ENCODE data around the gene R3HDM2. TPM values are rescaled to one million over a fixed set of nuclear protein-coding genes. Genes with fewer than 3 reads are reported as not detected.

The R3HDM2 gene
- total RNA-seq, 2 experiments from 2014 or later, result 59.0 to 61.7 TPM

DNA sequence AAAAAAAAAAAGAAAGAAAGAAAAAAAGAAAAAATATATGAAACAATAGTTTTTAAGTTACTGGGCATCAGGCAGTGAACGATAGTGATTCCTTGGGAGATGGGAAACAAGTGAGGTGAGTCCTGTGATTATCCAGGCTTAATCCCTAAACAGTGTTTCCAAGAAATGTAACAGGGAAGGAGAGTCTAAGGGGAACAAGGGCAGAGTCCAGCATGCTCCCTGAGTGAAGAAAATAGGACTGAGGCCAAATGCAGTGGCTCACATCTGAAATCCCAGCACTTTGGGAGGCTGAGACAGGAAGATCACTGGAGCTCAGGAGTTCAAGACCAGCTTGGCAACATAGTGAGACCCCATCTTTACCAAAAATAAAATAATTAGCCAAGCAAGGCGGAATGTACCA, 40.7 kb downstream of the R3HDM2 start:
- peaks cover 39% of the 10 kb centered on the region for H3K36me3 Mint-ChIP-seq (ENCODE audit: low read depth)
- H3K27me3 Mint-ChIP-seq (ENCODE audit: low read depth), result no peaks in the 10 kb centered on the region
- CTCF ChIA-PET, result interaction anchor here (1.4 kb wide), 1 partner anchor 63 kb away, joined by 6 read pairs; no protein-coding TSS in a partner anchor
- ATAC-seq (no peak), DNase-seq (no peak)
- POLR2A ChIA-PET, result no interaction called here
- H3K4me3 Mint-ChIP-seq, result no peak overlapping the region
- no peaks in the 10 kb centered on the region for H3K4me1 Mint-ChIP-seq (ENCODE audit: low read depth)
- no peak overlapping the region for H3K27ac Mint-ChIP-seq
- no peaks in the 10 kb centered on the region for H3K9me3 Mint-ChIP-seq (ENCODE audit: insufficient read depth)

DNA sequence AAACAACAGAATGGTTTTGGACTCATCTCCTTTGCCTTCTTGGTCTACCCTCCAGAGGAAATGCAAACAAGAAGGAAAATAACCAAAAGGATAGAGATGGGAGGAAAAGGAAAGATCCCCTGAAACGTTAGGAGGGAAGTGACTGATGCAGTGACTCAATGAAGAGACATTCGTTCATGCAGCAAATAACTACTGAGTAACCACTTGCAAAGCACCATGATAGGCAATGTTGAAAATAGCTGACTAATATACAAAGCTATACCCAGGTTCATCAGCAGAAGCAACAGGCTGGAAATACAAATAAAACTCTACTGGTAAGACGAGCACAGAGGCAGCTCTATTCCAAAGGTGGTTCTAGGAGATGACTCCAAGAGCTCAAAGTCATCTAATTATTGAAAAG, 41.8 kb downstream of the R3HDM2 start:
- DNase-seq (no peak), ATAC-seq (no peak)
- Mint-ChIP-seq H3K9me3 (ENCODE audit: insufficient read depth) (no peaks in the 10 kb centered on the region), H3K27ac (no peak overlapping the region), H3K27me3 (ENCODE audit: low read depth) (no peaks in the 10 kb centered on the region), H3K36me3 (ENCODE audit: low read depth) (peaks cover 34% of the 10 kb centered on the region), H3K4me3 (no peak overlapping the region), H3K4me1 (ENCODE audit: low read depth) (no peaks in the 10 kb centered on the region)
- ChIA-PET CTCF (interaction anchor here (0.6 to 1.4 kb wide), 5 partner anchors 21 to 112 kb away, joined by 3 to 6 read pairs (median 3); no protein-coding TSS in a partner anchor), POLR2A (no interaction called here)

DNA sequence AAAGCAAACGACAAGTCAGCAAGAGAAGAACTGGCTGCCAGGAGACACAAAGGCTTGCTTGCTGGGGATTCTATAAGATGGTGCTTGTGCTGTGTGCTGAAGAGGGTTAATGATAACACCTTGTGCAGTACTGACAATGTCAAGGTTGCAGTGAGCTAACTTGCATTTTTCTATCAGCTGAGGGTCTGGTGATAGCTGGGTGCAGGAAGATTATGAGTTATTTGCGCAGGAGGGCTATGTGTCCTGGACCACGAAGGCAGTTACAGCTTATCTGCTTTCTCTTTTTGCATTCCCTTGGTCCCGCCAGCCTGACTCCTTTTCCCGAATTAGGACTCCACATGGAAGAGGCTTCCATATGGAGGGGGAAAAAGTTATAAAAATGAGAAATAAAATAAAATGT, 42.4 kb downstream of the R3HDM2 start:
- Mint-ChIP-seq H3K36me3 (ENCODE audit: low read depth) (peaks cover 30% of the 10 kb centered on the region), H3K4me3 (no peak overlapping the region), H3K27ac (no peak overlapping the region), H3K27me3 (ENCODE audit: low read depth) (no peaks in the 10 kb centered on the region), H3K9me3 (ENCODE audit: insufficient read depth) (no peaks in the 10 kb centered on the region), H3K4me1 (ENCODE audit: low read depth) (no peaks in the 10 kb centered on the region)
- CTCF ChIA-PET, result interaction anchor here (1.1 kb wide), 1 partner anchor 73 kb away, joined by 3 read pairs; no protein-coding TSS in a partner anchor
- POLR2A ChIA-PET, result no interaction called here
- no peak for DNase-seq
- no peak for ATAC-seq

DNA sequence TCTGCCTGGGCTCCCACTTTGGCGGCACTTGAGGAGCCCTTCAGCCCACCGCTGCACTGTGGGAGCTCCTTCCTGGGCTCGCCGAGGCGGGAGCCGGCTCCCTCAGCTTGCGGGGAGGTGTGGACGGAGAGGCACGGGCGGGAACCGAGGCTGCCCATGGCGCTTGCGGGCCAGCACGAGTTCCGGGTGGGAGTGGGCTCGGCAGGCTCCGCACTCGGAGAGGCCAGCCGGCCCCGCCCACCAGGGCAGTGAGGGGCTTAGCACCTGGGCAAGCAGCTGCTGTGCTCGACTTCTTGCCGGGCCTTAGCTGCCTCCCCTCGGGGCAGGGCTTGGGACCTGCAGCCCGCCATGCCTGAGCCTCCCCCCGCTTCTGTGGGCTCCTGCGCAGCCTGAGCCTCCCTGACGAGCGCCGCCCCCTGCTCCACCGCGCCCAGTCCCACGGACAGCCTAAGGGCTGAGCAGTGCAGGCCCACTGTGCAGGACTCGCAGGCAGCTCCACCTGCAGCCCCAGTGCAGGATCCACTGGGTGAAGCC, 44.6 kb downstream of the R3HDM2 start:
- ATAC-seq (no peak), DNase-seq (no peak)
- ChIA-PET POLR2A (interaction anchor here (0.5 kb wide), 1 partner anchor 12 kb away, joined by 3 read pairs; no protein-coding TSS in a partner anchor), CTCF (interaction anchor here (0.9 kb wide), 1 partner anchor 72 kb away, joined by 3 read pairs; no protein-coding TSS in a partner anchor)
- Mint-ChIP-seq H3K9me3 (ENCODE audit: insufficient read depth) (no peaks in the 10 kb centered on the region), H3K27ac (no peak overlapping the region), H3K4me3 (no peak overlapping the region), H3K36me3 (ENCODE audit: low read depth) (peaks cover 19% of the 10 kb centered on the region), H3K27me3 (ENCODE audit: low read depth) (no peaks in the 10 kb centered on the region), H3K4me1 (ENCODE audit: low read depth) (no peaks in the 10 kb centered on the region)

DNA sequence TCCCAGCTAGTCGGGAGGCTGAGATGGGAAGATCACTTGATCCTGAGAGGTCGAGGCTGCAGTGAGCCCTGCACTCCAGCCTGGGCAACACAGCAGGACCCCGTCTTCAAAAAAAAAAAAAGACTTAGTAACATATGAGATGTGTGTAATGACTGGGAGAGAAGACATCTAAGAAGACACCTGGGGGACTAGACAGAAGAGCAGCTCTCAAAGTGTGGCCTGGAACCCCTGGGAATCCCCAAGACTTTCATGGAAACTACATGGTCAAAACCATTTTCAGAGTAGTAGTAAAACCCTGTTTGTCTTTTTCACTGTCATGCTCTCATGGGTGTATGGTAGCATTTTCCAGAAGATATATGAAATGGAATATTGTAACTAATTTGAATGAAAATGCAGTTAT, 45.3 kb downstream of the R3HDM2 start:
- ATAC-seq (no peak), DNase-seq (no peak)
- Mint-ChIP-seq H3K27me3 (ENCODE audit: low read depth) (no peaks in the 10 kb centered on the region), H3K36me3 (ENCODE audit: low read depth) (peaks cover 21% of the 10 kb centered on the region), H3K27ac (no peak overlapping the region), H3K4me3 (no peak overlapping the region), H3K9me3 (ENCODE audit: insufficient read depth) (no peaks in the 10 kb centered on the region), H3K4me1 (ENCODE audit: low read depth) (no peaks in the 10 kb centered on the region)
- POLR2A ChIA-PET, result no interaction called here
- CTCF ChIA-PET, result no interaction called here

DNA sequence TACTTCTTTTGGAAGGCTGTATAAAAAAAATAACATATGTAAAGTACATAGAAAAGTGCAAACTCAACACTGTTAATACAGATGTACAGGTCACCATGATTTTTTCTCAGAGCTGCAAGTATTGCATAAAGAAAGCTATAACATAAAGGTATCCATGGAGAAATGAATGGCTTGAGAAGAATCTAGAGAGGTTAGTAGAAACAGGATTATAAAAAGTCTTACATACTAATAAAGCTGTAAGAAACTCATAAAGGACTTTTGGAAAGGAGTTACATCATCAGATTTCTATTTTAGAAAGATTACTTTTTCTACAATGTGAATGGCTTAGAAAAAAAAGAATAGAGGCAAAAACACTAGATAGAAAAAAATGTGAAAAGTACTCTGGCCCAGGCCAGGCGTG, 46.4 kb downstream of the R3HDM2 start:
- H3K4me3 Mint-ChIP-seq, result no peak overlapping the region
- DNase-seq (no peak), ATAC-seq (no peak)
- POLR2A ChIA-PET, result no interaction called here
- CTCF ChIA-PET, result no interaction called here
- H3K27me3 Mint-ChIP-seq (ENCODE audit: low read depth), result no peaks in the 10 kb centered on the region
- H3K4me1 Mint-ChIP-seq (ENCODE audit: low read depth), result no peaks in the 10 kb centered on the region
- peaks cover 19% of the 10 kb centered on the region for H3K36me3 Mint-ChIP-seq (ENCODE audit: low read depth)
- H3K9me3 Mint-ChIP-seq (ENCODE audit: insufficient read depth), result no peaks in the 10 kb centered on the region
- no peak overlapping the region for H3K27ac Mint-ChIP-seq

DNA sequence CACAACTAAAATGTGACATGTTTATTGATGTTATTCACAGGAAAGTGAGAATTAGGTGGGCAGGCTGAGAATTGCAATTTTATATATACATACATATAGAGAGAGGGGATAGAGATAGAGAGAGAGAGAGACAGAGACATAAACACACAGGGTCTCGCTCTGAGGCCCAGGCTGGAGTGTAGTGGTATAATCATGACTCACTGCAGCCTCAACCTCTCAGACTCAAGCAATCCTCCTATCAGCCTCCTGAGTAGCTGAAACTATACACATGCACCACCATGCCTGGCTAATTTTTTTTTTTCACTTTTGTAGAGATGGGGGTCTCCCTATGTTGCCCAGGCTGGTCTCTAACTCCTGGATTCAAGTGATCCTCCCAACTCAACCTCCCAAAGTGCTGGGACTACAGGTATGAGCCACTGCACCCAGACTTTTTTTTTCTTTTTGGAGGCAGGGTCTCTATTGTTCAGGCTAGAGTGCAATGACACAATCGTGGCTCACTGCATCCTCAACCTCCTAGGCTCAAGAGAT, 49.1 kb downstream of the R3HDM2 start:
- Mint-ChIP-seq H3K36me3 (ENCODE audit: low read depth) (peaks cover 21% of the 10 kb centered on the region), H3K27ac (no peak overlapping the region), H3K9me3 (ENCODE audit: insufficient read depth) (no peaks in the 10 kb centered on the region), H3K4me3 (no peak overlapping the region), H3K4me1 (ENCODE audit: low read depth) (no peaks in the 10 kb centered on the region), H3K27me3 (ENCODE audit: low read depth) (no peaks in the 10 kb centered on the region)
- ChIA-PET CTCF (no interaction called here), POLR2A (no interaction called here)
- DNase-seq (no peak), ATAC-seq (no peak)

DNA sequence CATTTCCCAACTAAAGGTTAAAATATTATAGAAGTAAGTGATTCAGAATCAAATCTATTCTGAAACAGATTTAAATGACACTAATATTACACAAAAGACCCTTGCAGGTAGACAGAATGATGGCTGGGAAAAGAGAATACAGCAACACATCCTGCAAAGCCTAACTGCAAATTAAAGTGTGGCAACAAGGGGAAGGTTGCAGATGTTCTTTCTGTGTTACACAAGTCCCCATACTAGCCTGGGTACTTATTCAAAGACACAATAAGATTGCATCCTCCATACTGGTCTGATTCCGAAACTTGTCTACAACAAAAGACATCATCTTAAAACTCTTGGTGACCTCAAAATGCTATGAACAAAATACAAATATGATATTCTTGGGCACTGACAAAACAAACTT, 50.5 kb downstream of the R3HDM2 start:
- POLR2A ChIA-PET, result no interaction called here
- H3K9me3 Mint-ChIP-seq (ENCODE audit: insufficient read depth), result no peaks in the 10 kb centered on the region
- no peak overlapping the region for H3K4me3 Mint-ChIP-seq
- H3K27me3 Mint-ChIP-seq (ENCODE audit: low read depth), result no peaks in the 10 kb centered on the region
- ATAC-seq (no peak), DNase-seq (no peak)
- H3K4me1 Mint-ChIP-seq (ENCODE audit: low read depth), result no peaks in the 10 kb centered on the region
- H3K27ac Mint-ChIP-seq, result no peak overlapping the region
- H3K36me3 Mint-ChIP-seq (ENCODE audit: low read depth), result peaks cover 18% of the 10 kb centered on the region
- CTCF ChIA-PET, result interaction anchor here (1.0 to 1.4 kb wide), 2 partner anchors 18 to 79 kb away, joined by 3 read pairs; partner anchors contain the start of gene GLI1

DNA sequence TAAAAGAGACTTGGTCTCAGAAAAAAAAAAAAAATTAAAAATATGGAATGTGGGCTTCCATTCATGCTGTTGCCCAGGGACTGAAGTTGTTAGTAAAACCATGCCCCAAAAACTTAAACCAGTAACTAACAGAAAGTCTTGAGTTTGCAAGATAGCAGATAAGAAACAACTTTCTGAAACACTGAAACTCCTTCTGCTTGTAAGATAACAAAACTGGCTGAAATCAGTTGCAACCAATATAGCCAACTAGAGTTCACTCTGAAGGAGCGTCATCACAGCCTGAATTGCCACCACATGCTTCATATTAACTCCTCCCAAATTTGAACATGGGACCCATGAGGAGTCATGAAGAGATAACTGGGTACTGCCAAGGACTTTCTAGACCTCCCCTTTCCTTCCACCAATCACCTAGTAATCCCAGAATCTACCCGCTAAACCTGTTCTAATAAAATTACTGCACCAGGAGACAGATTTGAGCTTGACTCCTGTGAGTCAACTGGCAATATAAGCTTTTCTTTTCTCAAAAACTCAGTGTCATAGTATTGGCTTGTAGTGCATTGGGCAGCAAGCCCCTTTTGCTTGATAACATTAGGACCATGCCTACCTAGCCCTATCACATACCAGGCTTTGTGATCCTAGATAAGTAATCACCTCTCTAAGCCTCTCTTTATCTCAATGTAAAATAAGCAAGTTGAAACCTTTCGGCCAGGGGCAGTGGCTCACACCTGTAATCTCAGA, 53.6 kb downstream of the R3HDM2 start:
- ChIA-PET CTCF (interaction anchor here (2.2 kb wide), 1 partner anchor 69 kb away, joined by 5 read pairs; no protein-coding TSS in a partner anchor), POLR2A (no interaction called here)
- no peak overlapping the region for H3K27ac Mint-ChIP-seq
- DNase-seq, result no peak
- H3K4me3 Mint-ChIP-seq, result no peak overlapping the region
- ATAC-seq, result no peak
- no peaks in the 10 kb centered on the region for H3K27me3 Mint-ChIP-seq (ENCODE audit: low read depth)
- H3K36me3 Mint-ChIP-seq (ENCODE audit: low read depth), result peaks cover 20% of the 10 kb centered on the region
- no peaks in the 10 kb centered on the region for H3K4me1 Mint-ChIP-seq (ENCODE audit: low read depth)
- H3K9me3 Mint-ChIP-seq (ENCODE audit: insufficient read depth), result no peaks in the 10 kb centered on the region

DNA sequence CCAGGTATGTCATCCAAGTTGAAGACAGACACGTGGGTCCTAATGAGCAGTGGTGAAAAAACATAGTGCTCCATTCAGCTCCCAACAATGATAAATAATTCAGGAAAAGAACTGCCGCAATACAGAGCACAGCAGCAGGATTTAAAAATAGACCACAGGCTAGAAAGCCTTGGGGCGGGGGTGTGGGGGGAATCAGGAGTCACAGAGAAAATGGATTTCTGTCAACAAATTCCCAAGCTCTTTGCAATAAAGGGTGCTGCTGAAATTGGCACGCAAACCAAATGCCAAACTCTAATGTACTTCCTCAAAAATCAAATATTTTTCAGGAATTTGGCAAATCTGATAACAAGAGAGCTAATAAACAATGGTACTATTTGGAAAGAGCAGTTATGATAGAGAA, 58.6 kb downstream of the R3HDM2 start:
- Mint-ChIP-seq H3K4me3 (no peak overlapping the region), H3K36me3 (ENCODE audit: low read depth) (peaks cover 31% of the 10 kb centered on the region), H3K27me3 (ENCODE audit: low read depth) (no peaks in the 10 kb centered on the region), H3K4me1 (ENCODE audit: low read depth) (no peaks in the 10 kb centered on the region), H3K9me3 (ENCODE audit: insufficient read depth) (no peaks in the 10 kb centered on the region), H3K27ac (no peak overlapping the region)
- ChIA-PET CTCF (no interaction called here), POLR2A (interaction anchor here (0.6 kb wide), 1 partner anchor 9 kb away, joined by 4 read pairs; no protein-coding TSS in a partner anchor)
- DNase-seq, result no peak
- no peak for ATAC-seq

DNA sequence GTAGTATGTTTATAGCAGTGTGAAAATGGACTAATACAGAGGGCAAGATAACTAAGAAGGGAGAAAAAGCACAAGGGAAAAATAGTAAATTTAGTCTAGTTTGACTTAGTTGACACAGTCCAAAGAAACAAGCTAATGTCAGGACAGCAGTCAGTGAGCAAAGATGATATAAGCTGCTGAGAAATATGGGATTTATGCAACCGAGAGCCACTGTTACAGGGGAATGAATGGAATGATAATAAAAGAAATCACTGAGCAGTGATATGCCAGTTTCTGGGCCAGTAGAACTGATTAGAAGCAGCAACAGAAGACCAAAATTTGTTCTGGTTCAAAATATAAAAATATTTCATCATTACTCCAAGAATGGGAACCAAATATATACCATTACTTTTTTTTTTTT, 60.1 kb downstream of the R3HDM2 start:
- H3K27me3 Mint-ChIP-seq (ENCODE audit: low read depth), result no peaks in the 10 kb centered on the region
- H3K9me3 Mint-ChIP-seq (ENCODE audit: insufficient read depth), result no peaks in the 10 kb centered on the region
- ATAC-seq, result no peak
- H3K36me3 Mint-ChIP-seq (ENCODE audit: low read depth), result peaks cover 40% of the 10 kb centered on the region
- no peak overlapping the region for H3K27ac Mint-ChIP-seq
- ChIA-PET CTCF (no interaction called here), POLR2A (no interaction called here)
- no peaks in the 10 kb centered on the region for H3K4me1 Mint-ChIP-seq (ENCODE audit: low read depth)
- H3K4me3 Mint-ChIP-seq, result no peak overlapping the region
- no peak for DNase-seq

DNA sequence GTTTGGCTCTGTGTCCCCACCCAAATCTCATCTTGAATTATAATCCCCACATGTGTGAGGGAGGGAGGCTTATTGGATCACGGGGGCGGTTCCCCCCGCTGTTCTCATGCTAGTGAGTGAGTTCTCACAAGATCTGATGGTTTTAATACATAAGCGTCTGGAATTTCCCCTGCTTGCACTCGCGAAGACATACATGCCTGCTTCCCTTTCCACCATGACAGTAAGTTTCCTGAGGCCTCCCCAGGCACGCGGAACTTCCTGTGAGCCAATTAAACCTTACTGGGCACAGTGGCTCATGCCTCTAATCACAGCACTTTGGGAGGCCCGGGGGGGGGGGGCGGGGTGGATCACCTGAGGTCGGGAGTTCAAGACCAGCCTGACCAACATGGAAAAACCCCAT, 60.8 kb downstream of the R3HDM2 start:
- Mint-ChIP-seq H3K27me3 (ENCODE audit: low read depth) (no peaks in the 10 kb centered on the region), H3K27ac (no peak overlapping the region), H3K4me1 (ENCODE audit: low read depth) (no peaks in the 10 kb centered on the region), H3K36me3 (ENCODE audit: low read depth) (peaks cover 40% of the 10 kb centered on the region), H3K4me3 (no peak overlapping the region), H3K9me3 (ENCODE audit: insufficient read depth) (no peaks in the 10 kb centered on the region)
- ATAC-seq (no peak), DNase-seq (no peak)
- POLR2A ChIA-PET, result no interaction called here
- CTCF ChIA-PET, result no interaction called here
